T-helper 2 cell (primary cell): ENCODE measurements around the gene ALPL.
A peak's percentile ranks its signal among the peaks of the same experiment; 100 is the strongest.

Experiments used
- DNase-seq, 5 experiments: peaks; one replicate each; pipeline versions ENCODE4 v3.0.0 to v3.0.0-alpha.2; 2012 to 2022

The ALPL gene

GRCh38 chr1:21604208-21604957, 95.2 kb downstream of the ALPL start:
- DNase-seq = no peak

DNA sequence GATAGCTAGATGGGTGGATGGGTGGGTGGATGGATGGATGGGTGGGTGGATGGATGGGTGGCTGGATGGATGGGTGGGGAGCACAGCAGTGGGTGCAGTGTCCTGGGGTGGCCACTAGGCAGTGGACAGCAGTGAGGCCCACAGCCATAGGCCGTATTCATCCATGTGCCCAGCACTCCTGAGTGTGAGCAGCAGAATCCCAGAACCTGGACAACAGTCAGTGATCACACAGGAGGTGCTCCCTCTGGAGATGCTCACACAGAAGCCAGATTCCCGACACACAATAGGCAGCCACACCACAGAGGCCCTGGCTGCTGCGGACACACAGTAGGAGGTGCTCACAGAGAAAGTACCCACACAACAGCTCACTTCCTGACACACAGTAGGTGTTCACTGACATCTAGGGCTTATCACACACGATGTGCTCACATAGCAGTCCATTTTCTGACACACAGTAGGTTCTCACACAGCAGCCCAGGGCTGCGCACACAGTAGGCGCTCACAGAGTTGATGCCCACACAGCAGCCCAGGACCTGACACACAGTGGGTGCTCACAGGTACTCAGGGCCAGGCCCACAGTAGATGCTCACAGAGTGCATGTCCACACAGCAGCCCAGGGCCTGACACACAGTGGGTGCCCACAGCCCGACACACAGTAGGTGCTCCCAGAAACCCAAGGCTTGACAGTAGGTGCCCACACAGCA, 95.9 kb downstream of the ALPL start:
- no peak for DNase-seq

DNA sequence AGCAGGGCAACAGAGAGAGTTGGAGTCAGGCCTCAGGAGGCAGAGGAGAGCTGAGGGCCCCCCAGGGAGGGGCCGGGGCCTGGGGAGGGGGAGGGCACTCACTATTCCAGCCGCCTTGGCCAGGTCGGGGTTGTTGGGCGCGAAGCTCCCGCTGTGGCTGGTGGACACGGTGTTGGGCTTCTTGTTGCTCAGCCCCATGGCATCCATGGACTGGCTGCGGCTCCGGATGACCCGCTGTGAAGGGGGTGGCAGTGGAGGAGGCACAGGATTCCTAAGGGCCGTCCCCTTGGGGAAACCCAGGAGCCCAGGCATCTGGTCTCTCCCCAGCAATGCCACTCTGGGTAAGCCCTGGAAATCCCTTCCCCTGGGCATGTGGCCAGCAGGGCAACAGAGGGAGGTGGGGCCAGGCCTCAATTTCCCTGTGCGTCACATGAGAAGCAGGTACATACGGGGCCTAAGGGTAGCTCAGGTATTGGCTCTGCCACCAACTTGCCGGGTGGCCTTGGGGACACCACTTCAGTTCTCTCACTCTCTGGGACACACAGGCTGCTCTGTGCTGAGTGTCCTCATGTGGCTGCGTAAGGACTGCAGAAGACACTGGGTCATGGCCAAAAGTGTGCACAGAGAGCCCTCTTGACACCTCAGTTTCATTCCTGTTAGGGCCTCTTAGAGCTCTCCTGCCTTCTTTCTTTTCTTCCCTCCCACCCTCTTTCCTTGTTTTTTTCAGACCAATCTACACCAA, 96.9 kb downstream of the ALPL start:
- no peak for DNase-seq

- DNase-seq = peak in 2 of 5 experiments; percentile 17 to 63
Observed at GRCh38 chr1:21607549-21608529, 98.6 kb downstream of the ALPL start.

GRCh38 chr1:21608798-21609197, 99.6 kb downstream of the ALPL start:
- no peak for DNase-seq

DNA sequence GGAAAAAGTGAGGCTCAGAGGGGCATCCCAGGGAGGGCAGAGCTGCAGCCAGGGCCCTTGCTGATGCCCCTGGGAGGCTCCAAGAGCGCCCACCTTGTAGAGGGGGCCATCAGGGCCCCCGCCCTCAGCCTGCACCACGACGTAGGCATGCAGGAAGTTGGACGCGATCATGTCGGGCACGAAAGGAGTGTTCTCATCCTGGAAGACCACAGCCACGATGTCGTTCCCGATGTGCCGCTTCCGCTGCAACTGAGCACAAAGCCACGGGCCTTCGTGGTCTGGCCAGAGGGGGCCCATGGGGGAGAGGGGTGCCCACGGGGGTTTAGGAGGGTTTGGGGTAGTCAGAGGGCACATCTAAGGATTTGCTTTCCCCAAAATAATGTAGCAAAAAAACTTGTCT, 100.8 kb downstream of the ALPL start:
- DNase-seq = no peak

GRCh38 chr1:21610989-21611785, 102.0 kb downstream of the ALPL start:
- DNase-seq = no peak

DNA sequence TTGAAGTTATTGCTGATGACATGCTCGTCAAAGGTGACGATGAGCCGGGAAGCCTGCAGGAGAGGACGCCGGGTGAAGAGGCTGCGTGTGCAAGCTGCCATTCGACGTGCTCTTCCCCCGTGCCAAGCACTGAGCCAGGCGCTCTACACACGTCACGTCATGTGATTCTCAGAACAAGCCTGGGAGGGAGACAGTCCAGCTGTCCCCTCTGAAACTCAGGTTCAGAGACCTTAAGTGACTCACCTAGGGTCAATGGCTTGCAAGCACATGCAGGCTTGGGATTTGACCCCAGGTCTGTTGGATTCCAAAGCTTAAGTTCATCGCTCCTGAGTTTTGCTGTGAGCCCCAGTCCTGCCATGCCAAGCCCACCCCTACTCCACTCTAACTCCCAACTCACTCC, 102.8 kb downstream of the ALPL start:
- no peak for DNase-seq

DNA sequence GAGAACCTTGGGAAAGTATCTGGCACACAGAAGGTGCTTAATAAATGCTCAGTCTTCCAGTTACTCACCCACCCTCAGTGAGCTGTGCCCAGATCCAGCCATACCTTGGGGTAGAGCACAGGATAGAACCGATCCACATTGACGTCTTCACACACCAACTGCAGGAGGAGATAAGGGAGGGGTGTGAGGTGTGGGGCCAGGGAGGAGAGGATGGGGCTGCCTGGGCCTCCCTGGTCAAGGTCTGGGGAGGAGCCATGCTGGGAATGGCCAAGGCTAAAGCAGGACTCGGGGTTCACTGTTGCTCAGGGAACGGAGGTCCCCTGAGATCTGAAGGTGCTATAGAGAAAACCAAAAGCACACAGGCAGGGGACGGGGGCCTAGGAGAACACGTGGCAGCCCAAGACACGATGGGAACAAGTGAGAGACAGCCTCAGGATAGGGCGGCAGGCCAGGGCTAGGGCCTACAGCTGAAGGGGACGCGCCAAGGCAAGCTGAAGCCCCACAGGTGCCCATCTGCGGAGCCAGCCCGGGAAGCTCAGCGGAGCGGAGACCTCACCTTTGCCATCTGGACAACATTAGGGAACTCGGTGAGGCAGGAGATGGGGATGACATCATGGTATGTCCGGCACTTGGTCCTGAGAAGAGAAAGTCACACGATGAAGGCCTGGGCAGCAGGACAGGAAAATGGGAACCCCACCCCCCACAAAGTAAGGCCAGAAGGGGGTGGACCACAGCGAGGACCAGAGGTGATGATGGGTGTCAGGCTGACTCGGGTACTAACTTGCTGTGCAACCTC, 104.0 kb downstream of the ALPL start:
- DNase-seq = no peak

DNA sequence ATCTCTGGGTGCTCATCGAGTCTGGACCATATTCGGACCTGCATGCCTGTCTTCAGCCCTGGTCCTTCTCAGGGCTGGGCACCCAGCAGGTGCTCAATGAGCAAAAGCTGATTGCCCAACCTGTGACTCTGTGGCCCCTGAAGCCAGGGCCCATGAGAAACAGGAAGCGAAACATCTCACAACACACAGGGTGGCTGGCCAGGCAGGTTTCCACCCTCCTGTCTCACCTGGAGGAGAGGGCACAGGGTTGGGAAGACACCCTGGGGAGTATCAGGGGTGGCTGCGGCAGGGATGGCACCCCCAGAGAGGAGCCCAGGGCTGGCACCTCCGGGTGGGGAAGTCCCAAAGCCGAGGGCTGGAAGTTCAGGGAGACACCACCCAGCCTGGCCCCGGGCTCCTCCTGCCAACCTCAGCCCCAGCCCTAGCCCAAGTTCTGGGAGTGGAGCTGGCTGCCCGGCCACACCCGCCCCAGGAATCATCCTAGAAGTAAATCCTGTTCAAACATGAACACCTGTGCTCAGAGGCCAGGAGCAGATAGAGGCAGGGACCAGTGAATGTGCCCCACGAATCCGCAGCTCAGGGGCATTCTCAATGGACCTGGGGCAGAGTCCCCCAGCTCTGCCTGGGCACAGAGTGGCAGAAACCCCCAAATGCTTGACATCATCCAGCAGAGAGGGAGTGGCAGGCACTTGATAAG, 105.3 kb downstream of the ALPL start:
- DNase-seq = no peak

DNA sequence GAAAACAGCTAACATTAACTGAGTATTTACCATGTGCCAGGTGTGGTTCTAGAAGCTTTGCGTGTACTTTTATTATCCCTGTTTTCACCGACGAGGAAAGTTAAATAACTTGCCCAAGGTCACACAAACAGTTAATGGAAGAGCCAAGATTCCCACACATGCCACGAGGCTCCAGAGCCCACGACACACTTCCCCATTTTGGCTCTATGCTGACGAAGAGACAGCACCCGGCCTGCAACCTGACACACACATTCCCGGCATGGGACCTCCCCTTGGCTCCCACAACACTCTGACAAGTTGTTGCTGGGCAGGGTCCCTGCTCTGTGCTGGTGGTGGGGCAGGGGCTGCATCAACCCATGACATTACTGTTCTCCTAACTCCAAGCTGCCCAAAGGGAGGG, 107.1 kb downstream of the ALPL start:
- DNase-seq = no peak

- no peak for DNase-seq
Observed at GRCh38 chr1:21617126-21617738, 108.0 kb downstream of the ALPL start.

DNA sequence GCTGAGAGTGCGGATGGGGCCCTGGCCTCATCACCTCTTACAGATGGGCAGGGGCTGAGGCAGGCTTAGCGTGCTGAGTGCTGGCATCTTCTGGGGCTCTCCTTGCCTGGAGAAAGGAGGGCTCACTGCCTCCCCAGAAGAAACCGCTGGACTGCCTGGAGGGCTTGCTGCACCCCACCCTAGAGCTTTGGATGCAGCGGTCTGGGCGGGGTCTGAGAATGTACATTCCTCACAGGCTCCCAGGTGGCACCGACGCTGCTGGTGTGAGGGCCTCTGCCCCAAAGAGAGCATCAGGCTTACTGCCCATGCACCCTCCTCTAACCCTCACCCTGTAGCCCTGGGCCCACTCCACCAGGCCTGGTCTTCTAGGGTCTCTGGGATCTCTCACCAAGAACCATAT, 108.8 kb downstream of the ALPL start:
- no peak for DNase-seq

DNA sequence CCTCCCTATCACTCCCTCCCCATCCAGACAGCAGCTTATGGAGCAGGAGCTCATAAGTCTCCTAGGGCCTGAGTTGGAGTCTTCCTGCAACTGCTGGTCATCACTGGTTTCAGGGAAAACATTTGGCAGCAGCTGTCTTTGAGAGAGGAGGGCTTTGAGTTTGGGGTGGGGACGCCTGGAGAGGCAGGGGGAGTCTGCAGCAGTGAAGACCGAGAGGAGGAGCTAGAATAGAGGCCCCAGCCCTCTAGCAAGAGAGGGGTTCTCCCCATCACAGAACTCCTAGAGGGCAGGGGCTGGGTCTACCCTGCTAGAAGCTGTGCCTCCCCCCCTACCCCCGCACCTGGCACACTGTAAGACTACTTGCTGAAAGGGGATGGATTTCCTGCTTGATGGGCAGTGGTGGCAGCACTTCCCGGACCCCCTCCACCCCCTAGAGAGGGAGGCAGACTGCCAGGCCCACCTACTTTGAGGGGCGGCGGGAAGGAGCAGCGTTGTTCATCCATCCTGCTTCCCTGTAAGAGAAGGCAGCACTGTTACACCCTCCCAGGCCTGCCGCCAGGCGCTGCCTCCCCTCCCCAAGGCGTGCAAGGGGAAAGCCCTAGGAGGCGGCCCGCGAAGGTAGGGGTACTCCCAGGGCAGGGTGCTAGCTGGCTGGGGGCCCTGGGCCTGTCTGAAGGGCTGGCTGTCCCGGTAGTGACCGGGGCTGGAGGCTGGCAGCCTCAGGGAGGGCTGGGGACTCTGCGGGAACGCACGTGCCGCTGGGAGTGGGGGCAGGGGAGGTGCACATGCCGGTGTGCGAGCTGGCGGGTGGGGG, 109.5 kb downstream of the ALPL start:
- no peak for DNase-seq

- no peak for DNase-seq
Observed at GRCh38 chr1:21619375-21619947, 110.2 kb downstream of the ALPL start.

GRCh38 chr1:21620011-21620410, 110.8 kb downstream of the ALPL start:
- no peak for DNase-seq

- no peak for DNase-seq
Observed at GRCh38 chr1:21620496-21620895, 111.3 kb downstream of the ALPL start.

DNA sequence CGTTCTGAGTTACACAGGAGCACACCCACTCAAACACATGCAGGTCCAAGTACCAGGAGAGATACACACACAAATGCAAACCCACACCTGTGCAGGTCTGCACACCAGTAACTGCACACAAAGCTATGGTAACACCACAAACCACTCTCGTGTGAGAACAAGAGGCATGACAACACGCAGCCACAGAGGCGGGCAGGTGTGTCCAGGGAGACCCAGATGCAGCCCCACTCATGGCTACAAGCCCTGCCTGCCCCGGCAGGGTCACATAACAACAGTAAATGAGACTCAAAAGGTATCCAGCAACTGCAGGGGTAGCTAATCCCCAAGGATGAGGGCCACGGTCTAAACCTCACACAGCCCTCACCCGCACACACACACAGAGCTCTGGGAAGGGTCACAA, 111.8 kb downstream of the ALPL start:
- no peak for DNase-seq
